HUES48 (cell line): ENCODE data around the gene HDAC1.
"Not testable (repeated sequence)": the region's sequence is repeated elsewhere in the genome, so short reads cannot be mapped to it uniquely, and the experiment has no call there.

ENCODE experiments used
- H3K27ac ChIP-seq: one replicate; pipeline ENCODE4 v1.7.0; 2013; ENCODE audit warnings: low read depth, low read length, inconsistent platforms
- H3K27me3 ChIP-seq: 2 replicates; pipeline ENCODE4 v1.6.1; 2013; ENCODE audit warnings: mild to moderate bottlenecking, low read length; ENCODE audit not compliant: control insufficient read depth, insufficient read depth
- H3K36me3 ChIP-seq: 2 replicates; pipeline ENCODE4 v1.6.1; 2013; ENCODE audit warnings: low read length; ENCODE audit not compliant: control insufficient read depth, insufficient read depth
- H3K4me1 ChIP-seq: 2 replicates; pipeline ENCODE4 v1.6.1; 2013; ENCODE audit warnings: mild to moderate bottlenecking, low read length; ENCODE audit not compliant: control insufficient read depth, insufficient read depth
- H3K4me3 ChIP-seq: 2 replicates; pipeline ENCODE4 v1.5.1; 2013; ENCODE audit warnings: mild to moderate bottlenecking, low read depth, low read length
- H3K9ac ChIP-seq: 2 replicates; pipeline ENCODE4 v1.6.1; 2013; ENCODE audit warnings: mild to moderate bottlenecking, low read depth, low read length, moderate library complexity
- H3K9me3 ChIP-seq: 2 replicates; pipeline ENCODE4 v1.6.1; 2013; ENCODE audit warnings: low read length; ENCODE audit not compliant: control insufficient read depth, insufficient read depth

Gene HDAC1

GRCh38 chr1:32352239-32352745, 60.4 kb downstream of the HDAC1 start:
- Histone ChIP-seq H3K27me3 (peaks cover 10% of the 10 kb centered on the region), H3K9me3 (peaks cover 5% of the 10 kb centered on the region), H3K4me3 (peak overlapping the region; percentile 73), H3K9ac (no peak overlapping the region; the same call in 1 of the 2 replicates), H3K36me3 (no peaks in the 10 kb centered on the region), H3K27ac (peak overlapping the region; percentile 78), H3K4me1 (peaks cover 14% of the 10 kb centered on the region; the same call in 1 of the 2 replicates)

GRCh38 chr1:32352831-32353383, 61.0 kb downstream of the HDAC1 start:
- H3K27ac ChIP-seq, result no peak overlapping the region
- H3K36me3 ChIP-seq, result no peaks in the 10 kb centered on the region
- H3K9me3 ChIP-seq, result peaks cover 5% of the 10 kb centered on the region
- H3K27me3 ChIP-seq, result peaks cover 10% of the 10 kb centered on the region
- no peak overlapping the region for H3K4me3 ChIP-seq
- H3K9ac ChIP-seq, result no peak overlapping the region
- H3K4me1 ChIP-seq, result peaks cover 14% of the 10 kb centered on the region; the same call in 1 of the 2 replicates

- peaks cover 14% of the 10 kb centered on the region; the same call in 1 of the 2 replicates for H3K4me1 ChIP-seq
- no peak overlapping the region for H3K9ac ChIP-seq
- no peaks in the 10 kb centered on the region for H3K36me3 ChIP-seq
- H3K4me3 ChIP-seq, result no peak overlapping the region
- H3K27me3 ChIP-seq, result peaks cover 10% of the 10 kb centered on the region
- H3K9me3 ChIP-seq, result peaks cover 5% of the 10 kb centered on the region
- H3K27ac ChIP-seq, result no peak overlapping the region
Observed at GRCh38 chr1:32353431-32353830, 61.5 kb downstream of the HDAC1 start.

GRCh38 chr1:32353886-32354570, 62.1 kb downstream of the HDAC1 start:
- H3K4me1 ChIP-seq, result peaks cover 14% of the 10 kb centered on the region; the same call in 1 of the 2 replicates

GRCh38 chr1:32355778-32356177, 63.9 kb downstream of the HDAC1 start:
- H3K4me3 ChIP-seq, H3K9ac ChIP-seq, H3K27ac ChIP-seq, H3K9me3 ChIP-seq, H3K27me3 ChIP-seq, H3K36me3 ChIP-seq: not testable (repeated sequence)
- H3K4me1 ChIP-seq, result peaks cover 14% of the 10 kb centered on the region; the same call in 1 of the 2 replicates

More at GRCh38 chr1:32353886-32354570, 62.1 kb downstream of the HDAC1 start:
- Histone ChIP-seq H3K27me3 (peaks cover 10% of the 10 kb centered on the region), H3K4me3 (no peak overlapping the region), H3K36me3 (no peaks in the 10 kb centered on the region), H3K9ac (no peak overlapping the region), H3K27ac (no peak overlapping the region), H3K9me3 (peaks cover 5% of the 10 kb centered on the region)

GRCh38 chr1:32356478-32356877, 64.6 kb downstream of the HDAC1 start:
- Histone ChIP-seq H3K4me1 (peaks cover 14% of the 10 kb centered on the region; the same call in 1 of the 2 replicates), H3K36me3 (no peaks in the 10 kb centered on the region), H3K27me3 (peaks cover 11% of the 10 kb centered on the region), H3K9me3 (no peaks in the 10 kb centered on the region), H3K27ac (no peak overlapping the region), H3K9ac (no peak overlapping the region), H3K4me3 (no peak overlapping the region)

GRCh38 chr1:32357614-32358013, 65.7 kb downstream of the HDAC1 start:
- Histone ChIP-seq H3K9me3 (no peaks in the 10 kb centered on the region), H3K4me3 (no peak overlapping the region), H3K27me3 (peaks cover 11% of the 10 kb centered on the region), H3K27ac (no peak overlapping the region), H3K4me1 (peaks cover 11% of the 10 kb centered on the region; the same call in 1 of the 2 replicates), H3K9ac (no peak overlapping the region), H3K36me3 (no peaks in the 10 kb centered on the region)

- Histone ChIP-seq H3K9me3 (no peaks in the 10 kb centered on the region), H3K36me3 (peaks cover 6% of the 10 kb centered on the region; the same call in 1 of the 2 replicates), H3K9ac (no peak overlapping the region), H3K27ac (no peak overlapping the region), H3K27me3 (peaks cover 11% of the 10 kb centered on the region), H3K4me1 (peaks cover 9% of the 10 kb centered on the region; the same call in 1 of the 2 replicates), H3K4me3 (no peak overlapping the region)
Observed at GRCh38 chr1:32358435-32358834, 66.6 kb downstream of the HDAC1 start.

- no peak overlapping the region for H3K4me3 ChIP-seq
- peaks cover 26% of the 10 kb centered on the region for H3K36me3 ChIP-seq
Observed at GRCh38 chr1:32361308-32361673, 69.4 kb downstream of the HDAC1 start.

GRCh38 chr1:32361674-32362473, 70.0 kb downstream of the HDAC1 start:
- H3K4me3 ChIP-seq, result peak overlapping the region; percentile 45
- H3K36me3 ChIP-seq, result peaks cover 32% of the 10 kb centered on the region
- H3K27me3 ChIP-seq, result peaks cover 11% of the 10 kb centered on the region
- peak overlapping the region; percentile 31 for H3K27ac ChIP-seq
- peaks cover 5% of the 10 kb centered on the region; the same call in 1 of the 2 replicates for H3K4me1 ChIP-seq
- H3K9me3 ChIP-seq, result no peaks in the 10 kb centered on the region
- no peak overlapping the region for H3K9ac ChIP-seq

More at GRCh38 chr1:32361308-32361673, 69.4 kb downstream of the HDAC1 start:
- Histone ChIP-seq H3K9me3 (no peaks in the 10 kb centered on the region), H3K9ac (no peak overlapping the region), H3K27me3 (peaks cover 11% of the 10 kb centered on the region), H3K4me1 (peaks cover 5% of the 10 kb centered on the region; the same call in 1 of the 2 replicates), H3K27ac (no peak overlapping the region)
